Measurements from ENCODE around the gene CAMTA2.

DNA sequence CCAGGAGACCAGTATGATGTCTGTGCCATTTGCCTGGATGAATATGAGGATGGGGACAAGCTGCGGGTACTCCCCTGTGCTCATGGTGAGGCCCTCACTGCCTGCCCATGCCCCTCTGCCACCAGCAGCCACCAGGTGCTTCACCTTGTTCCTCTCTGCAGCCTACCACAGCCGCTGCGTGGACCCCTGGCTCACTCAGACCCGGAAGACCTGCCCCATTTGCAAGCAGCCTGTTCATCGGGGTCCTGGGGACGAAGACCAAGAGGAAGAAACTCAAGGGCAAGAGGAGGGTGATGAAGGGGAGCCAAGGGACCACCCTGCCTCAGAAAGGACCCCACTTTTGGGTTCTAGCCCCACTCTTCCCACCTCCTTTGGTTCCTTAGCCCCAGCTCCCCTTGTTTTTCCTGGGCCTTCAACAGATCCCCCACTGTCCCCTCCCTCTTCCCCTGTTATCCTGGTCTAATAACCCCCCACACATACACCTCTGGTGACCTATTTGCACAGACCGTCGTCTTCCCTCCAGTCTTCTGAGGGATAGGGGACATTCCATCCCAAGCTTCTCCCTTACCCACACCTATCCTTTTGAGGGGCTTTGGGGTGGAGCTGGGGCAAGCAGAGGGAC, 42.8 kb downstream of the CAMTA2 start:
- TF ChIP-seq CTCF (conservative IDR thresholded peaks at IDR 0.05 in 1 of 2, IDR thresholded peaks at IDR 0.05 in 1 of 2; ENCODE audit: low read depth in 1 of 2, low read length in 2 of 2) (no peak), EZH2 (IDR thresholded peaks at IDR 0.05; ENCODE audit: low read length, missing control alignments) (no peak)

Data from fibroblast of lung (primary cell).